WTC11 (cell line): ENCODE data around the gene CEP72.

ENCODE experiments used
- CREB1 ChIP-seq: sonication (generic); formaldehyde crosslinking; IDR thresholded peaks from 2 replicates; pipeline ENCODE4 v1.8.0; 2023; ENCODE audit warnings: mild to moderate bottlenecking, missing genetic modification reagents
- FOXJ3 ChIP-seq: sonication (generic); formaldehyde crosslinking; IDR thresholded peaks from 2 replicates; pipeline ENCODE4 v1.9.0; 2021; ENCODE audit warnings: missing genetic modification reagents, mild to moderate bottlenecking, borderline replicate concordance
- HMGXB4 ChIP-seq: sonication (generic); formaldehyde crosslinking; IDR thresholded peaks from 2 replicates; pipeline ENCODE4 v1.8.1; 2023; ENCODE audit warnings: mild to moderate bottlenecking, moderate library complexity, missing genetic modification reagents
- IRF2 ChIP-seq: sonication (generic); formaldehyde crosslinking; IDR thresholded peaks from 2 replicates; pipeline ENCODE4 v1.8.0; 2022; ENCODE audit warnings: low read depth, missing genetic modification reagents, borderline replicate concordance
- RORB ChIP-seq: fragments of 250-450 bp; sonication (Bioruptor Pico); IDR thresholded peaks from 2 replicates; pipeline ENCODE4 v1.9.0; 2021; ENCODE audit warnings: mild to moderate bottlenecking
- SP1 ChIP-seq: sonication (generic); formaldehyde crosslinking; conservative IDR thresholded peaks from 2 replicates; pipeline ENCODE4 v1.8.1; 2022; ENCODE audit warnings: missing genetic modification reagents
- TEAD1 ChIP-seq: sonication (generic); formaldehyde crosslinking; IDR thresholded peaks from 2 replicates; pipeline ENCODE4 v1.8.0; 2022; ENCODE audit warnings: mild to moderate bottlenecking, missing genetic modification reagents
- TEAD4 ChIP-seq: sonication (generic); formaldehyde crosslinking; IDR thresholded peaks from 2 replicates; pipeline ENCODE4 v1.8.0; 2022; ENCODE audit warnings: mild to moderate bottlenecking, missing genetic modification reagents
- USF2 ChIP-seq: sonication (generic); formaldehyde crosslinking; IDR thresholded peaks from 2 replicates; pipeline ENCODE4 v1.8.1; 2023; ENCODE audit warnings: mild to moderate bottlenecking, missing genetic modification reagents, moderate library complexity
- ZNF423 ChIP-seq: fragments of 250-450 bp; sonication (Bioruptor Pico); IDR thresholded peaks from 2 replicates; pipeline ENCODE4 v2.1.2; 2022; ENCODE audit warnings: mild to moderate bottlenecking, moderate library complexity
- ZNF671 ChIP-seq: fragments of 250-450 bp; sonication (Bioruptor Pico); IDR thresholded peaks from 2 replicates; pipeline ENCODE4 v1.8.0; 2021; ENCODE audit warnings: mild to moderate bottlenecking
- TF ChIP-seq, protein P1 (sequence below): fragments of 200-600 bp; IDR thresholded peaks from 2 replicates; pipeline ENCODE4 v1.8.0; 2022; ENCODE audit warnings: antibody characterized with exemption
- TF ChIP-seq, protein P2 (sequence below): sonication (generic); formaldehyde crosslinking; IDR thresholded peaks from 2 replicates; pipeline ENCODE4 v1.8.1; 2022; ENCODE audit warnings: low read depth, mild to moderate bottlenecking, moderate library complexity, missing genetic modification reagents, borderline replicate concordance

DNA sequence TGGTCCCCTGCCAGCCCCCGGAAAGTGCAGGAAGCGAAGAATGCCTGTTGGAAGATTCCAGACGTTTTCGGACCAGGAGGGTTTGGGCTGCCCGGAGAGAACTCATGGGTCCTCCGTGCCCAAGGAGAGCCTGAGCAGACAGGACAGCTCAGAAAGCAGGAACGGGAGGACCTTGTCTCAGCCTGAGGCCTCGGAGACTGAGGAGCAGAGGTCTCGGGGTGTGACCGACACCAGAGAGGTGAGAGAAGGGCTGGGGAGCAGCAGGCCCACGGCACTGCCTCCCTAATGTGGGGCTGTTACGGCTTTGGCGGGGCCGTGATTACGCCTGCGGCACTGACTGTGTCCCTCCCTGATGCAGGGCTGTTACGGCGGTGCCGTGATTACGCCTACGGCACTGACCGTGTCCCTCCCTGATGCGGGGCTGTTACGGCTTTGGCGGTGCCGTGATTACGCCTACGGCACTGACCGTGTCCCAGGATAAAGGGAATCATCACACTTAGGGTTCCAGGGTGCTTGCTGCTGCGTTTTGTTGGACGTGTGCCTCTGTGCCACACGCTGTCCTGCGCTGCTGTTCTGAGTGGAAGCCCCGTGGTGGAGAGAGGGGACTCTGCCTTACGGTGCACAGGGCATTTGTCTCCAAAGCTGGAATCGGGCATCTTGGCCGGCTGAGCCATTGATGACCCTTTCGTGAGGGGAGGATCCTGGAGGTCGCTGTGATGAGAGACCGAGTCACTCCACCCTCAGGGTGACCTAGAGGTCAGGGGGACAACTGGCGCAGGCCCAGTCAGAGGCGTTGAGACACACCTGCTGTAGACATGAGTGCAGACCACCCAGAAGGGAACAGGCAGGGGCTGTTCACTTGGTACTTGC is 25.7 kb downstream of the CEP72 start:
- TF ChIP-seq, protein P1, sequence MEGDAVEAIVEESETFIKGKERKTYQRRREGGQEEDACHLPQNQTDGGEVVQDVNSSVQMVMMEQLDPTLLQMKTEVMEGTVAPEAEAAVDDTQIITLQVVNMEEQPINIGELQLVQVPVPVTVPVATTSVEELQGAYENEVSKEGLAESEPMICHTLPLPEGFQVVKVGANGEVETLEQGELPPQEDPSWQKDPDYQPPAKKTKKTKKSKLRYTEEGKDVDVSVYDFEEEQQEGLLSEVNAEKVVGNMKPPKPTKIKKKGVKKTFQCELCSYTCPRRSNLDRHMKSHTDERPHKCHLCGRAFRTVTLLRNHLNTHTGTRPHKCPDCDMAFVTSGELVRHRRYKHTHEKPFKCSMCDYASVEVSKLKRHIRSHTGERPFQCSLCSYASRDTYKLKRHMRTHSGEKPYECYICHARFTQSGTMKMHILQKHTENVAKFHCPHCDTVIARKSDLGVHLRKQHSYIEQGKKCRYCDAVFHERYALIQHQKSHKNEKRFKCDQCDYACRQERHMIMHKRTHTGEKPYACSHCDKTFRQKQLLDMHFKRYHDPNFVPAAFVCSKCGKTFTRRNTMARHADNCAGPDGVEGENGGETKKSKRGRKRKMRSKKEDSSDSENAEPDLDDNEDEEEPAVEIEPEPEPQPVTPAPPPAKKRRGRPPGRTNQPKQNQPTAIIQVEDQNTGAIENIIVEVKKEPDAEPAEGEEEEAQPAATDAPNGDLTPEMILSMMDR: no peak
- TF ChIP-seq USF2 (CRISPR knock-in tag) (no peak), RORB (CRISPR knock-in tag) (no peak), FOXJ3 (CRISPR knock-in tag) (no peak), CREB1 (CRISPR knock-in tag) (no peak), TEAD1 (CRISPR knock-in tag) (no peak), HMGXB4 (CRISPR knock-in tag) (no peak), ZNF423 (CRISPR knock-in tag) (no peak), TEAD4 (CRISPR knock-in tag) (no peak), IRF2 (CRISPR knock-in tag) (no peak), ZNF671 (CRISPR knock-in tag) (no peak), SP1 (CRISPR knock-in tag) (no peak)
- TF ChIP-seq, protein P2, sequence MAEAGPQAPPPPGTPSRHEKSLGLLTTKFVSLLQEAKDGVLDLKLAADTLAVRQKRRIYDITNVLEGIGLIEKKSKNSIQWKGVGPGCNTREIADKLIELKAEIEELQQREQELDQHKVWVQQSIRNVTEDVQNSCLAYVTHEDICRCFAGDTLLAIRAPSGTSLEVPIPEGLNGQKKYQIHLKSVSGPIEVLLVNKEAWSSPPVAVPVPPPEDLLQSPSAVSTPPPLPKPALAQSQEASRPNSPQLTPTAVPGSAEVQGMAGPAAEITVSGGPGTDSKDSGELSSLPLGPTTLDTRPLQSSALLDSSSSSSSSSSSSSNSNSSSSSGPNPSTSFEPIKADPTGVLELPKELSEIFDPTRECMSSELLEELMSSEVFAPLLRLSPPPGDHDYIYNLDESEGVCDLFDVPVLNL (CRISPR knock-in tag): no peak
